A549 (cell line): ENCODE measurements around the gene PNN. TPM values are rescaled to one million over a fixed set of nuclear protein-coding genes. Genes with fewer than 3 reads are reported as not detected.
"Not testable (repeated sequence)": the region's sequence is repeated elsewhere in the genome, so short reads cannot be mapped to it uniquely, and the experiment has no call there.

Experiments
- ATAC-seq, 2 experiments: fragments of 200-7000 bp in 1 of 2; fragments of >200 bp in 1 of 2; cut with Nextera tagmentation in 1 of 2; cut with Tn5 transposase in 1 of 2; 3 replicates each; pipeline versions ENCODE4 v1.8.0 to v1.9.1; 2018 to 2020; ENCODE audit warnings: mild to moderate bottlenecking in 1 of 2, moderate library complexity in 1 of 2
- CTCF ChIA-PET: fragments of 300-600 bp; sonication (Branson Sonifier 250); formaldehyde crosslinking; extraction: SDS; loops from one replicate; lab custom pipeline; 2021; ENCODE audit warnings: antibody characterized with exemption, inconsistent platforms; lab: Yijun Ruan, JAX
- POLR2A ChIA-PET: fragments of 350-600 bp; formaldehyde crosslinking; extraction: SDS; loops from one replicate; lab custom pipeline; 2021; ENCODE audit warnings: antibody characterized with exemption, inconsistent platforms; lab: Yijun Ruan, JAX
- DNase-seq, 2 experiments: peaks; one replicate each; pipeline versions ENCODE4 v3.0.0 to v3.0.0-alpha.2; 2011 to 2016; ENCODE audit warnings: low read depth in 1 of 2, low spot score in 1 of 2
- FAIRE-seq: peaks from 2 replicates; lab custom pipeline; 2011; peaks lifted over from hg19 to GRCh38; lab: Jason Lieb, UNC
- H3K27ac ChIP-seq, 2 experiments: fragments of >200 bp; sonication (Bioruptor Twin); formaldehyde crosslinking; 3 replicates each; pipeline ENCODE4 v1.5.1; 2016 to 2017
- H3K4me1 ChIP-seq: fragments of >200 bp; sonication (Bioruptor Twin); formaldehyde crosslinking; 3 replicates; pipeline ENCODE4 v1.6.1; 2016
- H3K4me2 ChIP-seq: fragments of >200 bp; sonication (Bioruptor Twin); formaldehyde crosslinking; 3 replicates; pipeline ENCODE4 v1.6.1; 2016
- H3K4me3 ChIP-seq: fragments of >200 bp; sonication (Bioruptor Twin); formaldehyde crosslinking; 3 replicates; pipeline ENCODE4 v1.5.1; 2016
- H3K9me3 ChIP-seq: fragments of >200 bp; sonication (Bioruptor Twin); formaldehyde crosslinking; 3 replicates; pipeline ENCODE4 v1.6.1; 2016
- BCL3 ChIP-seq: fragments of >200 bp; sonication (Bioruptor Twin); formaldehyde crosslinking; IDR thresholded peaks from 3 replicates; pipeline ENCODE4 v1.6.1; 2016
- BHLHE40 ChIP-seq: IDR thresholded peaks from 2 replicates; pipeline ENCODE4 v1.6.1; 2012; ENCODE audit warnings: low read depth, low read length, inconsistent platforms
- EHF ChIP-seq: fragments of 250-450 bp; sonication (Bioruptor Pico); IDR thresholded peaks from 2 replicates; pipeline ENCODE4 v1.5.0; 2020; ENCODE audit warnings: mild to moderate bottlenecking
- EP300 ChIP-seq, 2 experiments: fragments of >200 bp; sonication (Bioruptor Twin); formaldehyde crosslinking; IDR thresholded peaks; 2 replicates in 1 of 2; 3 replicates in 1 of 2; pipeline ENCODE4 v1.6.1; 2016 to 2017
- FOSL2 ChIP-seq, 2 experiments: fragments of 450-650 bp in 1 of 2; fragments of >200 bp in 1 of 2; sonication (Bioruptor Twin) in 1 of 2; formaldehyde crosslinking; IDR thresholded peaks; 2 replicates each; pipeline versions ENCODE4 v1.5.0 to v1.6.1; 2016 to 2020; ENCODE audit warnings: mild to moderate bottlenecking in 1 of 2, moderate library complexity in 1 of 2
- HEYL ChIP-seq: fragments of 250-450 bp; sonication (Bioruptor Pico); IDR thresholded peaks from 2 replicates; pipeline ENCODE4 v1.8.0; 2021; ENCODE audit warnings: mild to moderate bottlenecking, moderate library complexity
- JUN ChIP-seq, 2 experiments: fragments of >200 bp; sonication (Bioruptor Twin); formaldehyde crosslinking; IDR thresholded peaks; 2 replicates in 1 of 2; 3 replicates in 1 of 2; pipeline ENCODE4 v1.6.1; 2016 to 2017
- MAFK ChIP-seq: fragments of 450-650 bp; IDR thresholded peaks from 2 replicates; pipeline ENCODE4 v1.6.1; 2014; ENCODE audit not compliant: partially characterized antibody
- NPAS2 ChIP-seq: fragments of 250-450 bp; sonication (Bioruptor Pico); IDR thresholded peaks from 2 replicates; pipeline ENCODE4 v1.8.0; 2022; ENCODE audit warnings: mild to moderate bottlenecking, moderate library complexity, borderline replicate concordance
- PBX3 ChIP-seq: IDR thresholded peaks from 2 replicates; pipeline ENCODE4 v1.6.1; 2012
- POLR2A ChIP-seq: IDR thresholded peaks from 2 replicates; pipeline ENCODE4 v1.6.1; 2012; ENCODE audit warnings: mild to moderate bottlenecking, low read length
- RAD21 ChIP-seq, 2 experiments: fragments of >200 bp in 1 of 2; sonication (Bioruptor Twin) in 1 of 2; formaldehyde crosslinking in 1 of 2; IDR thresholded peaks in 1 of 2; conservative IDR thresholded peaks in 1 of 2; 2 replicates in 1 of 2; 3 replicates in 1 of 2; pipeline ENCODE4 v1.6.1; 2012 to 2018; ENCODE audit warnings: inconsistent platforms in 1 of 2
- RARB ChIP-seq: fragments of 250-450 bp; sonication (Bioruptor Pico); IDR thresholded peaks from 2 replicates; pipeline ENCODE4 v1.8.0; 2021; ENCODE audit warnings: mild to moderate bottlenecking, moderate library complexity
- RFX5 ChIP-seq: fragments of 450-650 bp; IDR thresholded peaks from 2 replicates; pipeline ENCODE4 v1.7.1; 2014; ENCODE audit warnings: antibody characterized with exemption, mild to moderate bottlenecking, moderate library complexity
- ZSCAN20 ChIP-seq: fragments of 250-450 bp; sonication (Bioruptor Pico); IDR thresholded peaks from 2 replicates; pipeline ENCODE4 v1.8.0; 2022; ENCODE audit warnings: mild to moderate bottlenecking, moderate library complexity
- WGBS: methylation state at CpG from one replicate; pipeline ENCODE4 v1.1.6; 2017; ENCODE audit errors: missing lambda C conversion rate; 5-methylcytosine and 5-hydroxymethylcytosine counted together
- polyA plus RNA-seq, 4 experiments: library from polyadenylated mRNA; depleted of rRNA in 3 of 4; stranded (reverse); fragments of >200 nt; fragmentation: RNase III in 1 of 4; extraction: RNeasy Plus Mini Kit Qiagen cat#74134 plus additional on column Dnase treatment in 1 of 4; gene quantifications; 2 replicates in 3 of 4; 3 replicates in 1 of 4; pipeline ENCODE4 v1.2.3, GENCODE V29; 2011 to 2017
- TF ChIP-seq, protein P1 (sequence below): IDR thresholded peaks from 2 replicates; pipeline ENCODE4 v1.6.1; 2012
- TF ChIP-seq, protein P2 (sequence below): IDR thresholded peaks from 2 replicates; pipeline ENCODE4 v1.6.1; 2012; ENCODE audit warnings: low read depth, borderline replicate concordance

PNN gene
- polyA plus RNA-seq, 2 of the 4 experiments (the other 2 are of a cell fraction): 50.1 to 117 TPM

- TF ChIP-seq BHLHE40: no peak
- TF ChIP-seq JUN (IDR thresholded peaks at IDR 0.05): peak in 1 of 2 experiments; percentile 49; a peak in 1 of 5 replicates
- no peak for TF ChIP-seq PBX3
- peak in 1 of 2 experiments; percentile 29; a peak in 1 of 5 replicates for TF ChIP-seq RAD21 (conservative IDR thresholded peaks at IDR 0.05 in 1 of 2, IDR thresholded peaks at IDR 0.05 in 1 of 2)
- TF ChIP-seq, protein P1, sequence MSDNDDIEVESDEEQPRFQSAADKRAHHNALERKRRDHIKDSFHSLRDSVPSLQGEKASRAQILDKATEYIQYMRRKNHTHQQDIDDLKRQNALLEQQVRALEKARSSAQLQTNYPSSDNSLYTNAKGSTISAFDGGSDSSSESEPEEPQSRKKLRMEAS: peak; percentile 33; the same call in 1 of the 2 replicates
- no peak for TF ChIP-seq NPAS2 (CRISPR knock-in tag)
- peak; percentile 75 for TF ChIP-seq MAFK
- no peak for TF ChIP-seq RARB (CRISPR knock-in tag)
- TF ChIP-seq FOSL2 (IDR thresholded peaks at IDR 0.05): no peak
- peak; percentile 51 for TF ChIP-seq FOSL2 (CRISPR knock-in tag; IDR thresholded peaks at IDR 0.05)
- 0 out of 5 replicates have a peak, but pooled peaks of 1 of the 2 experiments have one; percentile 27 for TF ChIP-seq EP300 (IDR thresholded peaks at IDR 0.05)
- TF ChIP-seq, all 56 proteins: peak for 6
- WGBS: 50% methylated on average over 5 of the region's 5 CpGs
- Histone ChIP-seq H3K4me3 (no peak overlapping the region), H3K4me1 (peaks cover 18% of the 10 kb centered on the region), H3K9me3 (no peaks in the 10 kb centered on the region), H3K27ac (peak overlapping the region; percentile 84 to 88), H3K4me2 (peak overlapping the region; percentile 77)
- FAIRE-seq (no peak), DNase-seq (peak in 1 of 2 experiments; percentile 92), ATAC-seq (peak; percentile 84 to 90)
- ChIA-PET POLR2A (interaction anchor here (0.6 to 1.9 kb wide), 4 partner anchors 16 to 34 kb away, joined by 3 to 12 read pairs (median 4); partner anchors contain the start of genes PNN and TRAPPC6B), CTCF (interaction anchor here (0.6 to 2.0 kb wide), 3 partner anchors 28 to 91 kb away, joined by 3 to 7 read pairs (median 3); no protein-coding TSS in a partner anchor)
These were observed 28.9 kb downstream of the PNN start for GRCh38 chr14:39203659-39204606.

DNA sequence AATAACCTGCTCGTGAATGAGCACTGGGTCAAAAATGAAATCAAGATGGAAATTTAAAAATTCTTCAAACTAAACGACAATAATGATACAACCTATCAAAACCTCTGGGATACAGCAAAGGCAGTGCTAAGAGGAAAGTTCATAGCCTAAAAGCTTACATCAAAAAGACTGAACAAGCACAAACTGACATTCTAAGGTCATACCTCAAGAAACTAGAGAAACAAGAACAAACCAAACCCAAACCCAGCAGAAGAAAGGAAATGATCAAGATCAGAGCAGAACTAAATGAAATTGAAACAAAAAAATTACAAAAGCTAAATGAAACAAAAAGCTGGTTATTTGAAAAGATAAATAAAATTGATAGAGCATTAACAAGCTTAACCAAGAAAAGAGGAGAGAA, 32.4 kb downstream of the PNN start:
- ATAC-seq, FAIRE-seq, H3K4me2 ChIP-seq, H3K4me3 ChIP-seq, H3K27ac ChIP-seq, DNase-seq, H3K9me3 ChIP-seq: not testable (repeated sequence)
- WGBS: 43% methylated on average over 2 of the region's 2 CpGs
- ChIA-PET CTCF (interaction anchor here (1.7 kb wide), 1 partner anchor 24 kb away, joined by 5 read pairs; no protein-coding TSS in a partner anchor), POLR2A (interaction anchor here (1.3 kb wide), 1 partner anchor 37 kb away, joined by 4 read pairs; the partner anchor contains the start of gene TRAPPC6B)
- peaks cover 28% of the 10 kb centered on the region for H3K4me1 ChIP-seq

DNA sequence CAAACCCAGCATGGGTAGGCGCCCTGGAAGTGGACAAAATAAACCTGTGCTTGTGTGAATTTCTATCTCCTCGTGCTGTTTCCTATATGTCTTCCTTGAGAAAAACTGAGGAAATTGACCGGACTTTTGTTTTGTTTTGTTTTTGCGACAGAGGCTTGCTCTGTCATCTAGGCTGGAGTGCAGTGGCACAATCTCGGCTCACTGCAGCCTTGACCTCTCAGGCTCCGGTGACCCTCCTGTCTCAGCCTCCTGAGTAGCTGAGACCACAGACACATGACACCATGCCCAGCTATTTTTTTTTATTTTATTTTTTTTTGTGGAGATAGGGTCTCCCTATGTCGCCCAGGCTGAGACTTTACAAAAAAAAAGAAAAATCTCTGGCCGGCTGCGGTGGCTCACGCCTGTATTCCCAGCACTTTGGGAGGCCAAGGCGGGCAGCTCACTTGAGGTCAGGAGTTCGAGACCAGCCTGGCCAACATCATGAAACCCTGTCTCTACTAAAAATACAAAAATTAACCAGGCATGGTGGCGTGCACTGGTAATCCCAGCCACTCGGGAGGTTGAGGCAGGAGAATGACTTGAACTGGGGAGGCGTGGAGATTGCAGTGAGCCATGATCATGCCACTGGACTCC, 36.2 kb downstream of the PNN start:
- POLR2A ChIA-PET: no interaction called here
- FAIRE-seq: no peak

More for the DNA sequence above, 36.2 kb downstream of the PNN start:
- 86% methylated on average over 15 of the region's 15 CpGs for WGBS
- H3K4me2 ChIP-seq: peak overlapping the region; percentile 40; the same call in 1 of the 3 replicates
- DNase-seq (no peak), ATAC-seq (no peak)
- H3K9me3 ChIP-seq: no peaks in the 10 kb centered on the region
- CTCF ChIA-PET: no interaction called here
- peaks cover 11% of the 10 kb centered on the region for H3K4me1 ChIP-seq
- H3K4me3 ChIP-seq: no peak overlapping the region
- TF ChIP-seq, protein P1: no peak
- no peak for TF ChIP-seq ZSCAN20 (CRISPR knock-in tag)
- TF ChIP-seq HEYL: no peak
- TF ChIP-seq RFX5: no peak
- TF ChIP-seq EHF (CRISPR knock-in tag): no peak
- TF ChIP-seq BCL3: no peak
- TF ChIP-seq MAFK: no peak
- no peak for TF ChIP-seq FOSL2 (IDR thresholded peaks at IDR 0.05)
- no peak for TF ChIP-seq FOSL2 (CRISPR knock-in tag; IDR thresholded peaks at IDR 0.05)
- no peak for TF ChIP-seq POLR2A
- TF ChIP-seq, protein P2, sequence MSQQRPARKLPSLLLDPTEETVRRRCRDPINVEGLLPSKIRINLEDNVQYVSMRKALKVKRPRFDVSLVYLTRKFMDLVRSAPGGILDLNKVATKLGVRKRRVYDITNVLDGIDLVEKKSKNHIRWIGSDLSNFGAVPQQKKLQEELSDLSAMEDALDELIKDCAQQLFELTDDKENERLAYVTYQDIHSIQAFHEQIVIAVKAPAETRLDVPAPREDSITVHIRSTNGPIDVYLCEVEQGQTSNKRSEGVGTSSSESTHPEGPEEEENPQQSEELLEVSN: no peak
- H3K27ac ChIP-seq: peak overlapping the region in 1 of 2 experiments; percentile 77; a peak in 3 of 6 replicates
